ENCODE data around the gene DUSP1. TPM values are rescaled to one million over a fixed set of nuclear protein-coding genes. Genes with fewer than 3 reads are reported as not detected.

The DUSP1 gene
- total and polyA plus RNA-seq, 7 donors = 99.9 to 1,033 (median 449) TPM

DNA sequence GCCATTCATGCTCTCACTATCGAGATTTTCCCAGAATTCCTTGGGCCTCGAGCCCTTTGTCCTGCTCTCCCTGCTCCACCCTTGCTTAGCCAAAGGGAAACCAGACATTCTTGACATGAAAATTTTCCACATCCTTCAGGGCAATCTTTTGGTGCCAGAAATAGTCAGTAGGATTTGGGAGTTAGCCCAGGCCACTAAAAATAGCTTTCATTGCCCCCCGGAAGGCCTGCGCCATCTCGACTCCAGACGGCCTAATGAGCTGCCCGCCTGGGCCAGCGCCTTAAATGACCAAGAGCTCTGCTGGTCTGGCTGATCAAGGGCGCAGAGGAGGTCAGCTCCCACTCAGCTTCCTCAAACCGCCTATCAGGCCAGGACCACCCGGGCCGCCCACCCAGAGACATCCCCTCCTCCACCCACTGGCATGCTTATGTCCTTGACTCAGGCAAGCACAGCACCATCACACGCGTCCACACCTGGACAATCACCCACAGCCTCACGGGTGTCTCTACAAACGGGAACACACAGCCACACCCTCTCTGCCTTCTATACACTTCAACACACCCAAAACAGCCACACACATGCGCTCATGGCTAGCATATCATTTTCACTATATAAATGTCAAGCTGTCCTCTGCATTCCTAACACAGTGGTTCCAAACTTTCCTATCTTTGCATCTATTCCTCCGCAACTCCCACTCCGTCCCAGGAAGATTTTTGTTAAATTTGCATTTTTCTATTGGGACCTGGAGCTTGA is 20.9 kb downstream of the DUSP1 start:
- intact Hi-C loops (cut with DNase I) = no loop called here
- TF ChIP-seq POLR2A (IDR thresholded peaks at IDR 0.05) (no peak), EP300 (IDR thresholded peaks at IDR 0.05) (peak in 2 of 4 donors; percentile 63 to 85), POLR2AphosphoS5 (IDR thresholded peaks at IDR 0.05) (peak; percentile 45 to 75 (median 66))
- TF ChIP-seq, protein P1, sequence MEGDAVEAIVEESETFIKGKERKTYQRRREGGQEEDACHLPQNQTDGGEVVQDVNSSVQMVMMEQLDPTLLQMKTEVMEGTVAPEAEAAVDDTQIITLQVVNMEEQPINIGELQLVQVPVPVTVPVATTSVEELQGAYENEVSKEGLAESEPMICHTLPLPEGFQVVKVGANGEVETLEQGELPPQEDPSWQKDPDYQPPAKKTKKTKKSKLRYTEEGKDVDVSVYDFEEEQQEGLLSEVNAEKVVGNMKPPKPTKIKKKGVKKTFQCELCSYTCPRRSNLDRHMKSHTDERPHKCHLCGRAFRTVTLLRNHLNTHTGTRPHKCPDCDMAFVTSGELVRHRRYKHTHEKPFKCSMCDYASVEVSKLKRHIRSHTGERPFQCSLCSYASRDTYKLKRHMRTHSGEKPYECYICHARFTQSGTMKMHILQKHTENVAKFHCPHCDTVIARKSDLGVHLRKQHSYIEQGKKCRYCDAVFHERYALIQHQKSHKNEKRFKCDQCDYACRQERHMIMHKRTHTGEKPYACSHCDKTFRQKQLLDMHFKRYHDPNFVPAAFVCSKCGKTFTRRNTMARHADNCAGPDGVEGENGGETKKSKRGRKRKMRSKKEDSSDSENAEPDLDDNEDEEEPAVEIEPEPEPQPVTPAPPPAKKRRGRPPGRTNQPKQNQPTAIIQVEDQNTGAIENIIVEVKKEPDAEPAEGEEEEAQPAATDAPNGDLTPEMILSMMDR (IDR thresholded peaks at IDR 0.05) = no peak
- peak; percentile 84 for DNase-seq
- Histone ChIP-seq H3K9me3 (no peaks in the 10 kb centered on the region), H3K4me3 (no peak overlapping the region), H3K27me3 (no peaks in the 10 kb centered on the region), H3K36me3 (no peaks in the 10 kb centered on the region), H3K4me1 (peaks cover 0 to 57% (median 42%) of the 10 kb centered on the region in 4 donors), H3K27ac (peak overlapping the region; percentile 80 to 95 (median 84))
- WGBS, 2 donors = 42 to 69% methylated on average over 19 of the region's 19 CpGs

DNA sequence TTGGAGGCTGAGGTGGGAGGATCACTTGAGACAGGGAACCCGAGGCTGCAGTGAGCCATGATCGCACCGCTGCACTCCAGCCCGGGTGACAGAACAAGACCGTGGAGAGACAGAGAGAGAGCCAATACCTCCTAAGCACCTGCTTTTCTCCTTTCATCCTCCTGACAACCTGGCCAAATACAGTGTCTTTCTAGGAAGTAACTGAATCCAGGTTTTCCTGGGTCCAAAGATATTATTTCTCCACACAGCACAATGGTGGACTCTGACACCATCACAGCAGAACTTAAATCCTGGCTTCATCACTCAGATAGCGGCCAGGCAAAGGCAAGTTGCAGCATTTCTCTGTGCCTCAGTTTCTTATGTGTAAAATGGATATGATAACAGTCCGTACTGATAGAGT is 21.9 kb downstream of the DUSP1 start:
- Histone ChIP-seq H3K9me3 (no peaks in the 10 kb centered on the region), H3K27me3 (no peaks in the 10 kb centered on the region), H3K4me1 (peaks cover 0 to 64% (median 45%) of the 10 kb centered on the region in 4 donors), H3K36me3 (no peaks in the 10 kb centered on the region), H3K27ac (peak overlapping the region; percentile 80 to 95 (median 84)), H3K4me3 (no peak overlapping the region)
- intact Hi-C loops (cut with DNase I) = no loop called here
- 94 to 96% methylated on average over 7 of the region's 7 CpGs for WGBS, 2 donors
- TF ChIP-seq POLR2A (IDR thresholded peaks at IDR 0.05) = no peak
- TF ChIP-seq EP300 (IDR thresholded peaks at IDR 0.05) = no peak
- TF ChIP-seq, protein P1 (IDR thresholded peaks at IDR 0.05) = no peak
- peak; percentile 21 for DNase-seq

DNA sequence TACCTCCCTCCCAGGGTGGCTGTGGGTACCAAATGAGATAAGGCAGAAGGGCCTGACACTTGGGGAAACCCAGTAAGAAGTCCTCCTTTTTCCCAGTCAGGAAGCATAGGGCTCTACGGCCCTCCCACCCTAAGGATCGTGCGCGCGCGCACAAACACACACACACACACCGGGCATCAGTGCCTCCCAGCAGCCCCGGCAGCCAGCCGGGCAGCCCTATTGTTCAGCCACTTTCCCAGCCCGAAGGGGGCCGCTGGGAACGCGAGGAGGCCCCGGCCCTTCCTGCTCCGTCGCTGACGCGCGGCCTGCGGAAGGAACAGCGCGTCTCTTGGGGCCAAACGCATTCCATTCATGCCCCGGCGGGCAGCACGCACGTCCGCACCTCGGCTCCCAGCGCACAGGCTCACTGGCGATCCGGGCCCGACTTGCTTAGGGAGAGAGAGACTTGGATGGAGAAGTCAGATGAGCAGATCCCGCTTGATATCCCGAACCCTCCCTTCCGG is 22.6 kb downstream of the DUSP1 start:
- intact Hi-C loops (cut with DNase I) = no loop called here
- no peaks in the 10 kb centered on the region for H3K9me3 ChIP-seq
- no peak overlapping the region for H3K4me3 ChIP-seq
- peaks cover 0 to 70% (median 47%) of the 10 kb centered on the region in 4 donors for H3K4me1 ChIP-seq
- TF ChIP-seq POLR2AphosphoS5 (IDR thresholded peaks at IDR 0.05) (peak; percentile 78 to 92 (median 88)), EP300 (IDR thresholded peaks at IDR 0.05) (peak; percentile 94 to 100 (median 98)), POLR2A (IDR thresholded peaks at IDR 0.05) (peak in 1 of 2 donors; percentile 32)
- TF ChIP-seq, protein P1 (IDR thresholded peaks at IDR 0.05) = no peak
- DNase-seq = peak; percentile 93
- H3K27ac ChIP-seq = peak overlapping the region; percentile 80 to 95 (median 84)
- WGBS, 2 donors = 75 to 93% methylated on average over 36 of the region's 36 CpGs
- H3K36me3 ChIP-seq = no peaks in the 10 kb centered on the region
- no peaks in the 10 kb centered on the region for H3K27me3 ChIP-seq

DNA sequence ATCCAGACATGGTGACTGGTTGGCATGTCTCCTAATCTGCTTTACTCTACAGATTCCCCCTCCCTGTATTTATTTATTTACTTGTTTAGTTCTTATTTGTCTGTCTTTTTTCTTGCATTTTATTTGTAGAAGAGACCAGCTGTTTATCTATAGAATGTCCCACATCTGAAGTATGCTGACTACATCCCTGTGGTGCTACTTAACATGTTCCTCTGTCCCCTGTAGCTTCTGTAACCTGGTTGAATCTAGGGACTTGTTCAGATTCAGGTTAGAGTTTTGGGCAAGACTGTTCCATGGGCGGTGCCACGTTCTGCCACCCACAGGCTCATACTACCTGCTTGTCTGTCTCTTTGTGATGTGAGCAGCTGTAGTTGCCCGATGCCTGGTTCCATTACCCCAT is 23.5 kb downstream of the DUSP1 start:
- 65% methylated on average over 3 of the region's 3 CpGs for WGBS, 2 donors
- no peak for TF ChIP-seq EP300 (IDR thresholded peaks at IDR 0.05)
- TF ChIP-seq POLR2AphosphoS5 (IDR thresholded peaks at IDR 0.05) = no peak
- TF ChIP-seq, protein P1 (IDR thresholded peaks at IDR 0.05) = no peak
- peak; percentile 24 for DNase-seq
- H3K4me1 ChIP-seq = peaks cover 0 to 75% (median 47%) of the 10 kb centered on the region in 4 donors
- H3K27ac ChIP-seq = peak overlapping the region; percentile 80 to 95 (median 84)
- intact Hi-C loops (cut with DNase I) = no loop called here
- no peak overlapping the region for H3K4me3 ChIP-seq
- H3K27me3 ChIP-seq = no peaks in the 10 kb centered on the region
- no peaks in the 10 kb centered on the region for H3K9me3 ChIP-seq
- no peaks in the 10 kb centered on the region for H3K36me3 ChIP-seq
